ENCODE measurements around the gene PRSS38. TPM values are rescaled to one million over a fixed set of nuclear protein-coding genes. Genes with fewer than 3 reads are reported as not detected.
"Not testable (repeated sequence)": the region's sequence is repeated elsewhere in the genome, so short reads cannot be mapped to it uniquely, and the experiment has no call there.

PRSS38 gene
- total RNA-seq, 1 donor from 2014 or later, result not detected

- Mint-ChIP-seq H3K27me3 (ENCODE audit: low read depth) (no peaks in the 10 kb centered on the region), H3K4me1 (ENCODE audit: low read depth) (no peaks in the 10 kb centered on the region), H3K9me3 (no peaks in the 10 kb centered on the region), H3K27ac (no peak overlapping the region), H3K36me3 (ENCODE audit: low read depth) (no peaks in the 10 kb centered on the region), H3K4me3 (ENCODE audit: low read depth) (no peak overlapping the region)
- intact Hi-C loops (cut with micrococcal nuclease), result no loop called here
- DNase-seq (ENCODE audit: low spot score), result no peak
These were observed 30.9 kb downstream of the PRSS38 start for GRCh38 chr1:227846265-227846858.

GRCh38 chr1:227847046-227847445 lies 31.6 kb downstream of the PRSS38 start:
- H3K27me3 Mint-ChIP-seq (ENCODE audit: low read depth); intact Hi-C loops (cut with micrococcal nuclease); H3K4me1 Mint-ChIP-seq (ENCODE audit: low read depth); H3K27ac Mint-ChIP-seq; H3K36me3 Mint-ChIP-seq (ENCODE audit: low read depth); DNase-seq (ENCODE audit: low spot score); H3K9me3 Mint-ChIP-seq; H3K4me3 Mint-ChIP-seq (ENCODE audit: low read depth): not testable (repeated sequence)

DNA sequence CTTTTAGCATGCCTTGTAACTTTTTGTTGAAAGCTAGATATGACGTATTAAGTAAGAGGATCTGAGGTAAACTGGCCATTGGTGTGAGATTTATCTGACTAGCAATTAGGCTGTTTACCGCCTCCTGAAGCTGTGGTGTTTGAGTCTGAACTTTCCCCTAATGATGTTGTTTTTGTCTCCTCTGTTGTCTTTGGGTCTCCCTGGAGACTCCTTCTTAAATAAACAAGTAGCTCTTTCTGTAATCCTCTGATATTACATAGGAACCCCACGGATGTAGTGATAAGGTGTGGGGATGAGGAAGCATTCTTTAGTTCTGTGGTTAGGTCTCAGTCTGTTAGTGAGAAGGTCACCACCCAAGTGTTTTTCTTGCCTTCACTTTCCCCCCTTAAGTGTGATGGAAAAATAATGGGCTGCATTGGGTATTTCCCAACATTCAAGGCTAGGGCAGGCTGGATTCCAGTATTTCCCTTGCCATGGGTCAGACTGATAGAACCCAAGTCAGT lies 33.0 kb downstream of the PRSS38 start:
- Mint-ChIP-seq H3K27ac (no peak overlapping the region), H3K36me3 (ENCODE audit: low read depth) (no peaks in the 10 kb centered on the region), H3K4me1 (ENCODE audit: low read depth) (no peaks in the 10 kb centered on the region), H3K9me3 (no peaks in the 10 kb centered on the region), H3K27me3 (ENCODE audit: low read depth) (no peaks in the 10 kb centered on the region), H3K4me3 (ENCODE audit: low read depth) (no peak overlapping the region)
- no peak for DNase-seq (ENCODE audit: low spot score)
- intact Hi-C loops (cut with micrococcal nuclease), result no loop called here

DNA sequence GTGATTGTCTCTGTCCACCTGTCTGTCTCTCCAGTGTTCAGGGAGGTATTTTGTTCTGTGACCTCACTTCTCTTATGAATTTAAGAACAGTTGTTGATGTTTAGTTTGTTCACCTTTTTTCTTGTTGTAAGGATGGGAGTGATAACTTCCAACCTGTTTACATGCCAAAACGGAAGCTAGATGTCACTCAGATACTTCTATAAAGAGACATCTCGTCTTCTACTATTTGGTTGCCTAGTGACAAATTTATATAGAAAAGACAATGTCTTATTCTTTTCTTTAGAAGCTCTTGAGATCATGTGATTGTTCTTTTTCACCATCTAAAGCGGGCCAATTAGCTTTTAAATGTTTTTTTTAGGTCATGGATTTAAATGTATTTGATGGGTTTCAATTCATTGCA lies 33.8 kb downstream of the PRSS38 start:
- H3K27me3 Mint-ChIP-seq (ENCODE audit: low read depth), result no peaks in the 10 kb centered on the region
- no peaks in the 10 kb centered on the region for H3K4me1 Mint-ChIP-seq (ENCODE audit: low read depth)
- no peaks in the 10 kb centered on the region for H3K9me3 Mint-ChIP-seq
- H3K36me3 Mint-ChIP-seq (ENCODE audit: low read depth), result no peaks in the 10 kb centered on the region
- intact Hi-C loops (cut with micrococcal nuclease), result no loop called here
- H3K4me3 Mint-ChIP-seq (ENCODE audit: low read depth), result no peak overlapping the region
- DNase-seq (ENCODE audit: low spot score), result no peak
- no peak overlapping the region for H3K27ac Mint-ChIP-seq

GRCh38 chr1:227854189-227854588 lies 38.7 kb downstream of the PRSS38 start:
- Mint-ChIP-seq H3K4me3 (ENCODE audit: low read depth) (no peak overlapping the region), H3K36me3 (ENCODE audit: low read depth) (no peaks in the 10 kb centered on the region), H3K4me1 (ENCODE audit: low read depth) (no peaks in the 10 kb centered on the region), H3K9me3 (no peaks in the 10 kb centered on the region), H3K27ac (no peak overlapping the region), H3K27me3 (ENCODE audit: low read depth) (no peaks in the 10 kb centered on the region)
- intact Hi-C loops (cut with micrococcal nuclease), result no loop called here
- no peak for DNase-seq (ENCODE audit: low spot score)

GRCh38 chr1:227855687-227856086 lies 40.2 kb downstream of the PRSS38 start:
- no peak overlapping the region for H3K4me3 Mint-ChIP-seq (ENCODE audit: low read depth)
- no peaks in the 10 kb centered on the region for H3K4me1 Mint-ChIP-seq (ENCODE audit: low read depth)
- DNase-seq (ENCODE audit: low spot score), result no peak
- H3K27me3 Mint-ChIP-seq (ENCODE audit: low read depth), result no peaks in the 10 kb centered on the region
- no peak overlapping the region for H3K27ac Mint-ChIP-seq
- H3K9me3 Mint-ChIP-seq, result no peaks in the 10 kb centered on the region
- intact Hi-C loops (cut with micrococcal nuclease), result no loop called here
- no peaks in the 10 kb centered on the region for H3K36me3 Mint-ChIP-seq (ENCODE audit: low read depth)

DNA sequence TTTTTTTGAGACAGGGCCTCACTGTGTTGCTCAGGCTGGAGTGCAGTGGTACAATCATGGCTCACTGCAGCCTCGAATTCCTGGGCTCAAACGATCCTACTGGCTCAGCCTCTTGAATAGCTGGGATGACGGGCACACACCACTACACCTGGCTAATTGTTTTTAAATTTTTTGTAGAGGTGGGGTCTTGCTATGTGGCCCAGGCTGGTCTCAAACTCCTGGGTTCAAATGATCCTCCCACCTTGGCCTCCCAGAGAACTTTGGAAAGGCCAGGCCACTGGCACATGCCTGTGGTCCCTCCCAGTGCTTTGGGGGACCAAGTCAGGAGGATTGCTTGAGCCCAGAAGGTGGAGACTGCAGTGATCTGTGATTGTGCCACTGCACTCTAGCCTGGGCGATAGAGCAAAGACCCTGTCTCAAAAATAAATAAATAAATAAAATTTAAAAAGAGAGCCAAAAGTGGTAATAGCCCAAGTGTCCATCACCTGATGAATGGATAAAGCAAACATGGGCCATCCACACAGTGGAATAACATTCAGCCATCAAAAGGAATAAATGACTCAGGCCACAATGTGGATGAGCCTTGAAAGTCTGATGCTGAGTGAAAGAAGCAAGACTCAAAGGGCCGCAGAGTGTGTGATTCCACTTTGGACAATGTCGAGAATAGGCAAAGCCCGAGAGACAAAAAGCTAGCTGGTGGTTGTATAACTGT lies 40.8 kb downstream of the PRSS38 start:
- intact Hi-C loops (cut with micrococcal nuclease), result no loop called here
- H3K4me3 Mint-ChIP-seq (ENCODE audit: low read depth), result no peak overlapping the region

DNA sequence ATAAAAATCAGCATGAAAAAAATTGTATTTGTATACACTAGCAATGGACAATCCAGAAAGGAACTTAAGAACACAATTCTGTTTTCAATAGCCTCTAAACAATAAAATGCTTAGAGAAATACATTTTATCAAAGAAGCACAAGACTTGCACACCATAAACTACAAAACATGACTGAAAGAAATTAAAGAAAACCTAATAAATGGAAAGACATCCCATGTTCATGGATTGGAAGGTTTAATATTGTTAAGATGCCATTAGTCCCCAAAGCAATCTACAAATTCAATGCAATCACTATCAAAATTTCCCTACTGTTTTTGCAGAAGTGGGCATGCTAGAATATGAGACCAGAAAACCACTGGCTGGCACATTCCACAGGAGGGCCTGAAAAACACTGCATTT lies 49.4 kb downstream of the PRSS38 start:
- no peak overlapping the region for H3K4me3 Mint-ChIP-seq (ENCODE audit: low read depth)
- H3K4me1 Mint-ChIP-seq (ENCODE audit: low read depth), result no peaks in the 10 kb centered on the region
- H3K36me3 Mint-ChIP-seq (ENCODE audit: low read depth), result no peaks in the 10 kb centered on the region
- intact Hi-C loops (cut with micrococcal nuclease), result no loop called here
- H3K27me3 Mint-ChIP-seq (ENCODE audit: low read depth), result no peaks in the 10 kb centered on the region
- no peak for DNase-seq (ENCODE audit: low spot score)
- peaks cover 15% of the 10 kb centered on the region for H3K9me3 Mint-ChIP-seq
- no peak overlapping the region for H3K27ac Mint-ChIP-seq

More for the DNA sequence above, 40.8 kb downstream of the PRSS38 start:
- H3K27me3 Mint-ChIP-seq (ENCODE audit: low read depth), result no peaks in the 10 kb centered on the region
- H3K27ac Mint-ChIP-seq, result no peak overlapping the region
- H3K9me3 Mint-ChIP-seq, result no peaks in the 10 kb centered on the region
- H3K36me3 Mint-ChIP-seq (ENCODE audit: low read depth), result no peaks in the 10 kb centered on the region
- no peak for DNase-seq (ENCODE audit: low spot score)
- H3K4me1 Mint-ChIP-seq (ENCODE audit: low read depth), result no peaks in the 10 kb centered on the region

DNA sequence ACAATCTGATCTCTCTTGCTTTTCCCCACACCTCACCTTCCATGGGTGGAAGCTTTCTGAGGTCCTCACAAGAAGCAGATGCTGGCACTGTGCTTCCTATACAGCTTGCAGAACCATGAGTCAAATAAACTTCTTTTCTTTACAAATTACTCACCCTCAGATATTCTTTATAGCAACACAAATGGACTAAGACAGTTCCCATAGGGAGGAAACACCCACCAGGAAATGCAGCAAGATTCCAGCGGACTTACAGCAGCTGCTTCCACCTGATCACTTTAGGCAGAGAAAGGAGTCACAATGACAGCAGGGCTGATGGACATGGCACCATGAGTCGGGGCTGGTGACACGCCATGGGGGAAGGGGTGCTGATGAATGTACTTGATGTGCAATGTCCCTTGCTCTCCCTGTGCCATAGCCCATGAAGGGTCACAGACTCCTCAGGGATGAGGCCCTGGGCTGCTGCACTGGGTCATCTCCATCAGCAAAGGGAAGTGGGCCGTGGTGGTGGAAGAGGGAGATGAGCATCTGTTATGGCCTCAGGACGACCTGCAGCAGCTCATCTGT lies 53.9 kb downstream of the PRSS38 start:
- H3K4me3 Mint-ChIP-seq (ENCODE audit: low read depth), result no peak overlapping the region

GRCh38 chr1:227869851-227870305 lies 54.4 kb downstream of the PRSS38 start:
- no peak for DNase-seq (ENCODE audit: low spot score)
- Mint-ChIP-seq H3K4me1 (ENCODE audit: low read depth) (peaks cover 11% of the 10 kb centered on the region), H3K27ac (no peak overlapping the region), H3K27me3 (ENCODE audit: low read depth) (peaks cover 15% of the 10 kb centered on the region), H3K9me3 (peaks cover 6% of the 10 kb centered on the region), H3K4me3 (ENCODE audit: low read depth) (no peak overlapping the region), H3K36me3 (ENCODE audit: low read depth) (no peaks in the 10 kb centered on the region)
- intact Hi-C loops (cut with micrococcal nuclease), result no loop called here

More for the DNA sequence above, 53.9 kb downstream of the PRSS38 start:
- Mint-ChIP-seq H3K9me3 (peaks cover 11% of the 10 kb centered on the region), H3K4me1 (ENCODE audit: low read depth) (peaks cover 11% of the 10 kb centered on the region), H3K36me3 (ENCODE audit: low read depth) (no peaks in the 10 kb centered on the region), H3K27ac (no peak overlapping the region), H3K27me3 (ENCODE audit: low read depth) (peaks cover 11% of the 10 kb centered on the region)
- intact Hi-C loops (cut with micrococcal nuclease), result no loop called here
- no peak for DNase-seq (ENCODE audit: low spot score)

GRCh38 chr1:227870366-227870765 lies 54.9 kb downstream of the PRSS38 start:
- DNase-seq (ENCODE audit: low spot score), result no peak
- no peaks in the 10 kb centered on the region for H3K36me3 Mint-ChIP-seq (ENCODE audit: low read depth)
- H3K9me3 Mint-ChIP-seq, result peaks cover 5% of the 10 kb centered on the region
- H3K4me1 Mint-ChIP-seq (ENCODE audit: low read depth), result peaks cover 11% of the 10 kb centered on the region
- intact Hi-C loops (cut with micrococcal nuclease), result no loop called here
- no peak overlapping the region for H3K4me3 Mint-ChIP-seq (ENCODE audit: low read depth)
- no peak overlapping the region for H3K27ac Mint-ChIP-seq
- H3K27me3 Mint-ChIP-seq (ENCODE audit: low read depth), result peaks cover 17% of the 10 kb centered on the region

- H3K36me3 Mint-ChIP-seq (ENCODE audit: low read depth); DNase-seq (ENCODE audit: low spot score); H3K4me3 Mint-ChIP-seq (ENCODE audit: low read depth); intact Hi-C loops (cut with micrococcal nuclease); H3K27ac Mint-ChIP-seq; H3K9me3 Mint-ChIP-seq: not testable (repeated sequence)
- peaks cover 19% of the 10 kb centered on the region for H3K27me3 Mint-ChIP-seq (ENCODE audit: low read depth)
- peaks cover 11% of the 10 kb centered on the region for H3K4me1 Mint-ChIP-seq (ENCODE audit: low read depth)
These were observed 56.4 kb downstream of the PRSS38 start for GRCh38 chr1:227871892-227872291.

DNA sequence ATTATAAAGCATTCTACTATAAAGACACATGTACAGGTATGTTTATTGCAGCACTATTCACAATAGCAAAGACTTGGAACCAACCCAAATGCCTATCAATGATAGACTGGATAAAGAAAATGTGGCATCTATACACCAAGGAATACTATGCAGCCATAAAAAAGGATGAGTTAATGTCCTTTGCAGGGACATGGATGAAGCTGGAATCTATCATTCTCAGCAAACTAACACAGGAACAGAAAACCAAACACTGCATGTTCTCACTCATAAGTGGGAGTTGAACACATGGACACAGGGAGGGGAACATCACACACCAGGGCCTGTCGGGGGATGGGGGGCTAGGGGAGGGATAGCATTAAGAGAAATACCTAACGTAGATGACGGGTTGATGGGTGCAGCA lies 62.3 kb downstream of the PRSS38 start:
- H3K4me1 Mint-ChIP-seq (ENCODE audit: low read depth); intact Hi-C loops (cut with micrococcal nuclease); H3K27ac Mint-ChIP-seq; DNase-seq (ENCODE audit: low spot score); H3K4me3 Mint-ChIP-seq (ENCODE audit: low read depth); H3K9me3 Mint-ChIP-seq; H3K36me3 Mint-ChIP-seq (ENCODE audit: low read depth): not testable (repeated sequence)
- H3K27me3 Mint-ChIP-seq (ENCODE audit: low read depth), result peaks cover 26% of the 10 kb centered on the region
